Glutamatergic neuron (in vitro differentiated cells): ENCODE data around the gene LZTS3. TPM values are rescaled to one million over a fixed set of nuclear protein-coding genes. Genes with fewer than 3 reads are reported as not detected.
A peak's percentile ranks its signal among the peaks of the same experiment; 100 is the strongest.
"Not testable (repeated sequence)": the region's sequence is repeated elsewhere in the genome, so short reads cannot be mapped to it uniquely, and the experiment has no call there.

ENCODE experiments used
- DNase-seq: peaks from one replicate; pipeline ENCODE4 v3.0.0; 2022
- H3K27ac Mint-ChIP-seq: one replicate; pipeline ENCODE4 v1.8.0; 2020; ENCODE audit warnings: mild to moderate bottlenecking, mixed read lengths, inconsistent platforms; ENCODE audit not compliant: unreplicated experiment
- H3K27me3 Mint-ChIP-seq: one replicate; pipeline ENCODE4 v1.8.0; 2020; ENCODE audit warnings: mild to moderate bottlenecking, moderate library complexity, mixed read lengths, inconsistent platforms; ENCODE audit not compliant: unreplicated experiment
- H3K36me3 Mint-ChIP-seq: one replicate; pipeline ENCODE4 v1.8.0; 2020; ENCODE audit warnings: mild to moderate bottlenecking, mixed read lengths, inconsistent platforms; ENCODE audit not compliant: unreplicated experiment
- H3K4me1 Mint-ChIP-seq: one replicate; pipeline ENCODE4 v1.8.0; 2020; ENCODE audit warnings: mild to moderate bottlenecking, low read depth, mixed read lengths, inconsistent platforms; ENCODE audit not compliant: unreplicated experiment
- H3K4me3 Mint-ChIP-seq: one replicate; pipeline ENCODE4 v1.8.0; 2020; ENCODE audit warnings: mild to moderate bottlenecking, mixed read lengths, inconsistent platforms; ENCODE audit not compliant: unreplicated experiment
- H3K9me3 Mint-ChIP-seq: one replicate; pipeline ENCODE4 v1.8.0; 2020; ENCODE audit warnings: mild to moderate bottlenecking, moderate library complexity, mixed read lengths, inconsistent platforms; ENCODE audit not compliant: unreplicated experiment
- total RNA-seq: library from RNA; stranded (reverse); fragmentation: NEBNext Ultra II Directional; extraction: Animal tissue kit (Norgen Biotek cat#: 25700); gene quantifications from one replicate; pipeline ENCODE4 v1.2.1, GENCODE V29; 2021; ENCODE audit not compliant: unreplicated experiment
- TF ChIP-seq, protein P1 (sequence below): fragments of 200-600 bp; sonication (generic); IDR thresholded peaks from one replicate; pipeline ENCODE4 v1.5.0; 2021; ENCODE audit not compliant: partially characterized antibody, unreplicated experiment

Gene LZTS3
- total RNA-seq, 1 donor from 2014 or later: 56.8 TPM

DNA sequence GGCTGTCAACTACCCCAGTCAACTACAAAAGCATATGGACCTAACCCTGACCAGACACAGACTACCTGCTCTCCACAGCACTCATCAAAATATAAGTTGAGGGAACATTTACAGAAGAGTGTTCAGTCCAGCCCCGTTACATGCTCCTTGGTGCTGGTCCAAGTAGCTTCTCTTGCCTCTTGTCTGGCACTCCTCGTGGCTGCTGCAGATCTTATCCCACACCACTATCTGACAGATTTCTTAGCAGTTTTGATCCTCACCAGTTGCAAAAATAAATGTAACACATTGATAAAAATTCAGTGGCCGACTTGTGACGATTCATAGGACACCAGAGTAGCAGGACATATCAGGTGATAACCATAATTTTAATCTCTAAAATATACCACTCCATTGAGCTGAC, 44.3 kb downstream of the LZTS3 start:
- Mint-ChIP-seq H3K36me3 (no peaks in the 10 kb centered on the region), H3K4me3 (peak overlapping the region; percentile 47), H3K27me3 (peaks cover 10% of the 10 kb centered on the region), H3K9me3 (peaks cover 8% of the 10 kb centered on the region), H3K27ac (peak overlapping the region; percentile 93), H3K4me1 (peaks cover 18% of the 10 kb centered on the region)
- no peak for DNase-seq
- TF ChIP-seq, protein P1, sequence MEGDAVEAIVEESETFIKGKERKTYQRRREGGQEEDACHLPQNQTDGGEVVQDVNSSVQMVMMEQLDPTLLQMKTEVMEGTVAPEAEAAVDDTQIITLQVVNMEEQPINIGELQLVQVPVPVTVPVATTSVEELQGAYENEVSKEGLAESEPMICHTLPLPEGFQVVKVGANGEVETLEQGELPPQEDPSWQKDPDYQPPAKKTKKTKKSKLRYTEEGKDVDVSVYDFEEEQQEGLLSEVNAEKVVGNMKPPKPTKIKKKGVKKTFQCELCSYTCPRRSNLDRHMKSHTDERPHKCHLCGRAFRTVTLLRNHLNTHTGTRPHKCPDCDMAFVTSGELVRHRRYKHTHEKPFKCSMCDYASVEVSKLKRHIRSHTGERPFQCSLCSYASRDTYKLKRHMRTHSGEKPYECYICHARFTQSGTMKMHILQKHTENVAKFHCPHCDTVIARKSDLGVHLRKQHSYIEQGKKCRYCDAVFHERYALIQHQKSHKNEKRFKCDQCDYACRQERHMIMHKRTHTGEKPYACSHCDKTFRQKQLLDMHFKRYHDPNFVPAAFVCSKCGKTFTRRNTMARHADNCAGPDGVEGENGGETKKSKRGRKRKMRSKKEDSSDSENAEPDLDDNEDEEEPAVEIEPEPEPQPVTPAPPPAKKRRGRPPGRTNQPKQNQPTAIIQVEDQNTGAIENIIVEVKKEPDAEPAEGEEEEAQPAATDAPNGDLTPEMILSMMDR: no peak

DNA sequence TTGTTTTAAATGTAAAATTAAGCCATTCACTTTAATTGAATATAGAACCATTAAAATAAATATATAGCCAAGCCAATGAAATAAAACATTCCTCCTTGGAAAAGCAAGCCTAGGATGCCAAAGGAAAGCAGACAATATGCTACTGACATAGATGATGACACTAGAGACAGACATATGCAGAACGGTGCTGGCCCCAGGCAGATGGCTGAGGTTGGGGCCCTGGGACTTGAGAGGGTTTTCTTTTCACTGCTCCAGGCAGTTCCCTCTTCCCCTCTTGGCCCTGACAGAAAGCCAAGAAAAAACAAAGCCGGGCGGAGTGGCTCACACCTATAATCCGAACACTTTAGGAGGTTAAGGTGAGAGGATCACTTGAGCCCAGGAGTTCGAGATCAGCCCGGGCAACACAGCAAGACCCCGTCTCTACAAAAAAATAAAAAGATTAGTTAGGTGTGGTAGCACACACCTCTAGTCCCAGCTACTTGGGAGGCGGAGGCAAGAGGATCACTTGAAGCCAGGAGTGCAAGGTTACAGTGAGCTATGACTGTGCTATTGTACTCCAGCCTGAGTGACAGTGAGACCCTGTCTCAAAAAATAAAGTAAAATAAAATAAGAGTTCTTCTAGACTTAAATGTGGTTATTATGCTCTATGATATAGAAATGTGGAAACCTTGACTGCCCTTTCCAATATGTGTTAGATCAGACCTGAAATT, 44.9 kb downstream of the LZTS3 start:
- Mint-ChIP-seq H3K4me1 (peaks cover 18% of the 10 kb centered on the region), H3K9me3 (peaks cover 11% of the 10 kb centered on the region), H3K36me3 (peaks cover 3% of the 10 kb centered on the region), H3K4me3 (peak overlapping the region; percentile 47), H3K27ac (peak overlapping the region; percentile 93), H3K27me3 (peaks cover 11% of the 10 kb centered on the region)
- TF ChIP-seq, protein P1: no peak
- DNase-seq: peak; percentile 63

DNA sequence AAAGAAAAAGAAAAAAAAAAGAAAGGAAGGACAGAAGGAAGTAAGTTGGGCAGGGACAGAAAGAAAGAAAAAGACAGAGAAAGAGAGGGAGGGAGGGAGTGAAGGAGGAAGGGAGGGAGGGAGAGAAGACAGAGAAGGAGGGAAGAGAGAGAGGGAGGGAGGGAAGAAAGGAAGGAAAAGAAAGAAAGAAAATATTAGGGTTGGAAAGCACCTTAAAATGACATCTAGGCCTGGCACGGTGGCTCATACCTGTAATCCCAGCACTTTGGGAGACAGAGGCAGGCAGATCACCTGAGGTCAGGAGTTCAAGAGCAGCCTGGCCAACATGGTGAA, 46.9 kb downstream of the LZTS3 start:
- Mint-ChIP-seq H3K27ac (peak overlapping the region; percentile 89), H3K4me1 (peaks cover 18% of the 10 kb centered on the region), H3K9me3 (peaks cover 21% of the 10 kb centered on the region), H3K4me3 (no peak overlapping the region), H3K36me3 (peaks cover 23% of the 10 kb centered on the region), H3K27me3 (peaks cover 13% of the 10 kb centered on the region)
- no peak for DNase-seq
- TF ChIP-seq, protein P1: no peak

DNA sequence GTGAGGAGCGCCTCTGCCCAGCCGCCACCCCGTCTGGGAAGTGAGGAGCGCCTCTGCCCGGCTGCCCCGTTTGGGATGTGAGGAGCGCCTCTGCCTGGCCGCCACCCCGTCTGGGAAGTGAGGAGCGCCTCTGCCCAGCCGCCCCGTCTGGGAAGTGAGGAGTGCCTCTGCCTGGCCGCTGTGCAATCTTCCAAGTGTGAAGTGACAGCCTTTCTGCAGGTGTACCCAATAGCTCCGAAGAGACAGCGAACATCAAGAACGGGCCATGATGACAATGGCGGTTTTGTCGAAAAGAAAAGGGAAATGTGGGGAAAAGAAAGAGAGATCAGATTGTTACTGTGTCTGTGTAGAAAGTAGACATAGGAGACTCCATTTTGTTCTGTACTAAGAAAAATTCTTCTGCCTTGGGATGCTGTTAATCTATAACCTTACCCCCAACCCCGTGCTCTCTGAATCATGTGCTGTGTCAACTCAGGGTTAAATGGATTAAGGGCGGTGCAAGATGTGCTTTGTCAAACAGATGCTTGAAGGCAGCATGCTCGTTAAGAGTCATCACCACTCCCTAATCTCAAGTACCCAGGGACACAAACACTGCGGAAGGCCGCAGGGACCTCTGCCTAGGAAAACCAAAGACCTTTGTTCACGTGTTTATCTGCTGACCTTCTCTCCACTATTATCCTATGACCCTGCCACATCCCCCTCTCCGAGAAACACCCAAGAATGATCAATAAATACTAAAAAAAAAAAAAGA, 47.4 kb downstream of the LZTS3 start:
- not testable (repeated sequence) for DNase-seq, H3K4me3 Mint-ChIP-seq
- peaks cover 13% of the 10 kb centered on the region for H3K27me3 Mint-ChIP-seq
- peak overlapping the region; percentile 89 for H3K27ac Mint-ChIP-seq
- H3K4me1 Mint-ChIP-seq: peaks cover 18% of the 10 kb centered on the region
- H3K9me3 Mint-ChIP-seq: peaks cover 22% of the 10 kb centered on the region
- peaks cover 28% of the 10 kb centered on the region for H3K36me3 Mint-ChIP-seq

DNA sequence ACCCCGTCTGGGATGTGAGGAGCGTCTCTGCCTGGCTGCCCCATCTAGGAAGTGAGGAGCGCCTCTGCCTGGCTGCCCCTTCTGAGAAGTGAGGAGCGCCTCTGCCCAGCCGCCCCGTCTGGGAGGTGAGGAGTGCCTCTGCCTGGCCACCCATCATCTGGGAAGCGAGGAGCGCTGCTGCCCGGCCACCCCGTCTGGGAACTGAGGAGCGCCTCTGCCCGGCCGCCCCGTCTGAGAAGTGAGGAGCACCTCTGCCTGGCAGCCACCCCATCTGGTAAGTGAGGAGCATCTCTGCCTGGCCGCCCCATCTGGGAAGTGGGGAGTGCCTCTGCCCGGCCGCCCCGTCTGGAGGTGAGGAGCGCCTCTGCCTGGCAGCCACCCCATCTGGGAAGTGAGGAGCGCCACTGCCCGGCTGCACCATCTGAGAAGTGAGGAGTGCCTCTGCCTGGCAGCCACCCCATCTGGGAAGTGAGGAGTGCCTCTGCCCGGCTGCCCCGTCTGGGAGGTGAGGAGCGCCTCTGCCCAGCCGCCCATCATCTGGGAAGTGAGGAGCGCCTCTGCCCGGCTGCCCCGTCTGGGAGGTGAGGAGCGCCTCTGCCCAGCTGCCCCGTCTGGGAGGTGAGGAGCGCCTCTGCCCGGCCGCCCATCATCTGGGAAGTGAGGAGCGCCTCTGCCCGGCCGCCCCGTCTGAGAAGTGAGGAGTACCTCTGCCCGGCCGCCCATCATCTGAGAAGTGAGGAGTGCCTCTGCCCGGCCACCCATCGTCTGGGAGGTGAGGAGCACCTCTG, 48.4 kb downstream of the LZTS3 start:
- H3K4me3 Mint-ChIP-seq, DNase-seq, H3K27ac Mint-ChIP-seq: not testable (repeated sequence)
- Mint-ChIP-seq H3K4me1 (peaks cover 18% of the 10 kb centered on the region), H3K36me3 (peaks cover 32% of the 10 kb centered on the region), H3K27me3 (peaks cover 13% of the 10 kb centered on the region), H3K9me3 (peaks cover 25% of the 10 kb centered on the region)

DNA sequence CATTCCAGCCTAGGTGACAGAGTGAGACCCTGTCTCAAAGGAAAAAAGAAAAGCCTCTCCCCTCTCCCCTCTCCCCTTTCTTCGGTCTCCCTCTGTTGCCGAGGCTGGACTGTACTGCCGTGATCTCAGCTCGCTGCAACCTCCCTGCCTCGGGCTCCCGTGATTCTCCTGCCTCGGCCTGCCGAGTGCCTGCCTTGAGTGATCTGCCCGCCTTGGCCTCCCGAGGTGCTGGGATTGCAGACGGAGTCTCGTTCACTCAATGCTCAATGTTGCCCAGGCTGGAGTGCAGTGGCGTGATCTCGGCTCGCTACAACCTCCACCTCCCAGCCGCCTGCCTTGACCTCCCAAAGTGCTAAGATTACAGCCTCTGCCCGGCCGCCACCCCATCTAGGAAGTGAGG, 49.2 kb downstream of the LZTS3 start:
- H3K27ac Mint-ChIP-seq, H3K4me3 Mint-ChIP-seq, DNase-seq: not testable (repeated sequence)
- peaks cover 14% of the 10 kb centered on the region for H3K4me1 Mint-ChIP-seq
- peaks cover 32% of the 10 kb centered on the region for H3K36me3 Mint-ChIP-seq
- H3K27me3 Mint-ChIP-seq: peaks cover 12% of the 10 kb centered on the region
- H3K9me3 Mint-ChIP-seq: peaks cover 23% of the 10 kb centered on the region
